Lower leg skin (tissue), 3 donors: ENCODE measurements around the gene NFATC4.

ENCODE experiments used
- CTCF ChIP-seq, 3 donors: fragments of 450-650 bp; IDR thresholded peaks; one replicate each; pipeline ENCODE4 v1.5.1; 2016; ENCODE audit warnings: antibody characterized with exemption in 3 of 3, mild to moderate bottlenecking in 3 of 3, moderate library complexity in 2 of 3
- POLR2A ChIP-seq, 2 donors: fragments of 450-650 bp; IDR thresholded peaks; one replicate each; pipeline ENCODE4 v1.6.1; 2016 to 2017; ENCODE audit warnings: antibody characterized with exemption in 2 of 2, mild to moderate bottlenecking in 1 of 2, moderate library complexity in 1 of 2

- TF ChIP-seq CTCF (IDR thresholded peaks at IDR 0.05) (no peak), POLR2A (IDR thresholded peaks at IDR 0.05) (no peak)
These were observed 203 bp downstream of the NFATC4 start for GRCh38 chr14:24368212-24368561.
